Natural killer cell treated with Interleukin-12 subunit alpha and Interleukin-12 subunit beta and Interleukin-15 and Interleukin-18, amount 100 ng/mL, for 72 hours (primary cell): Measurements from ENCODE around the gene DIRAS1. TPM values are rescaled to one million over a fixed set of nuclear protein-coding genes. Genes with fewer than 3 reads are reported as not detected.

Experiments used
- ATAC-seq, 2 donors: fragments of 150-1000 bp; cut with Tn5 transposase in 1 of 2; sonication (Bioruptor Pico), chemical (Tn5 transposase) in 1 of 2; 2 replicates each; pipeline ENCODE4 v1.10.0; 2021
- DNase-seq: peaks from one replicate; pipeline ENCODE4 v3.0.0; 2022; ENCODE audit warnings: low spot score
- H3K27ac Mint-ChIP-seq, 2 donors: 1 replicate in 1 of 2; 2 replicates in 1 of 2; pipeline ENCODE4 v1.8.0; 2022; ENCODE audit warnings: mixed read lengths in 2 of 2, mild to moderate bottlenecking in 1 of 2, moderate library complexity in 1 of 2
- H3K27me3 Mint-ChIP-seq, 2 donors: 1 replicate in 1 of 2; 2 replicates in 1 of 2; pipeline ENCODE4 v1.8.0; 2022; ENCODE audit warnings: mixed read lengths in 2 of 2
- H3K36me3 Mint-ChIP-seq: one replicate; pipeline ENCODE4 v1.8.0; 2022; ENCODE audit warnings: mixed read lengths
- H3K4me1 Mint-ChIP-seq, 2 donors: 1 replicate in 1 of 2; 2 replicates in 1 of 2; pipeline ENCODE4 v1.8.0; 2022; ENCODE audit warnings: low read depth in 2 of 2, mixed read lengths in 2 of 2, mild to moderate bottlenecking in 1 of 2
- H3K4me3 Mint-ChIP-seq: one replicate; pipeline ENCODE4 v1.8.0; 2022; ENCODE audit warnings: mixed read lengths
- H3K9me3 Mint-ChIP-seq: 2 replicates; pipeline ENCODE4 v1.8.0; 2022; ENCODE audit warnings: mixed read lengths
- total RNA-seq, 2 donors: library from RNA; stranded (reverse); gene quantifications; one replicate each; pipeline ENCODE4 v1.2.3, GENCODE V29; 2022

DIRAS1 gene
- total RNA-seq, 2 donors from 2014 or later: not detected

DNA sequence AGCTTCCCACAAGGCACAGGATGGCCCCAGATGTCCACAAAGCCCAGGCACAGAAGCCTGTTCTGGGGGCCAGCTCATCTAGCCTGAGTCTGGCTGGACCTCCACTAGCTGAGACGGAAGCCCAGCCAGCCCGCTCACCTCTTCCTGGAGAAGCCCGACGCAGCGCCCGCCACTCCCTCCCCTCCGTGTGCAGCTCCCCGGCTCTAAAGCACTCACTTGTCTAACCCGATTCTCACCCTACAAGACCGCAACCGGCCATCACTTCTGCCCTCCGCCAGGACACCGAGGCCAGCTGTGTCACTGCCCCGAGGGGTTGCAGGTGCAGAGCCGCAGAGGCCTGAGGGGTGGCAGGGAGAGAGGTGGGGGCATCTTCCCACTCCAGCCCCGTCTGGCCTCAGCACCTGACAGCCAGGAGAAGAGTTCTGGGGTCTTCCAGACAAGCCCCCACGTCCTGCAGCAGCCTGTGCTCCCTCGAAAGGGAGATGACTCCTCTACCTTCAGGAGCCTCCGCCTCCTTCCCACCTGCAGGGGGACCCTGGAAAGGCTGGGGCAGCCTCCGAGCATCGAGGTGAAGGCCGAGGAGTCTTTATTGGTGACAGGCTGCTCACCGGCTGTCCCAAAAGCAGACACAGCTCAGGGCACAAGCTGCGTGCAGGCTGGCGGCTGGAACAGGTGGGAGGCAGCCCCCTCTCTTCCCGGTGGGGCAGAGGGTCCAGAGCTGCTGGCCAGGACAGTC is 5.9 kb upstream of the DIRAS1 start:
- Mint-ChIP-seq H3K4me3 (no peak overlapping the region), H3K36me3 (no peaks in the 10 kb centered on the region), H3K27ac (no peak overlapping the region), H3K4me1 (peaks cover 0 to 3% of the 10 kb centered on the region in 2 donors), H3K27me3 (peaks cover 8 to 9% of the 10 kb centered on the region in 2 donors), H3K9me3 (no peaks in the 10 kb centered on the region)
- DNase-seq (peak; percentile 44), ATAC-seq (no peak)

DNA sequence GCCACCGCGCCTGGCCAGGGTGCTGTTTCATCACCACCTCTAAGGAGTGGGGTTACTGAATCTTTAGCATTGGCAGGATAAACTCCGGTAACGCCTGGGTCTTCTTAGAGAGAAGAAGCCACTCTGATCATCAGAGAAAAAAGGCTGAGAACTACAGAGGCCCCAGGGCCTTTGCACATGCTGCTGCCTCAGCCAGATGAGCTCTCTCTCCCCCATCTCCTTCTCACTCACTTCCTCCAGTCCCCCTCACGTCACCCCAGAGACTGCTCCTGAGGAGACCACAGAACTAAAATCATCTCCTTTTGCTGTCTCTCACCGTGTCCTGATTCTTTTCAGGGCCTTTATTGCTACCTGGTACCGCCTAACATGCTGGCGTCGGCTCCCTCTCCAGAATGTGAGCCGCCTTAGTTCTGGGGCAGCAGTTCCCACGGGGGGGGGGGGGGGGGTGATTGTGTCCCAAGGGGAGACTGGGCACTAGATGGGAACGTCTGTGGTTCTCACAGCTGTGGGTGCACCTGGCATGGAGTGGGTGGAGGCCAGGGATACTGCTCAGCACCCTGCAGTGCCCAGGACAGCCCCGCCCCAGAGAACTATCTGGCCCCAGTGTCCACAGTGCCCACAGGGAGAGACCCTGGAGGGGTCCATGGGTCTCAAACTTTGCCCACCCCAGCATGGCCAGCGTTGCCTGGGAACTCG is 5.1 kb upstream of the DIRAS1 start:
- Mint-ChIP-seq H3K4me1 (peaks cover 0 to 3% of the 10 kb centered on the region in 2 donors), H3K27me3 (peaks cover 8 to 11% of the 10 kb centered on the region in 2 donors), H3K4me3 (no peak overlapping the region), H3K9me3 (no peaks in the 10 kb centered on the region), H3K27ac (no peak overlapping the region), H3K36me3 (no peaks in the 10 kb centered on the region)
- DNase-seq (peak; percentile 13), ATAC-seq (no peak)

DNA sequence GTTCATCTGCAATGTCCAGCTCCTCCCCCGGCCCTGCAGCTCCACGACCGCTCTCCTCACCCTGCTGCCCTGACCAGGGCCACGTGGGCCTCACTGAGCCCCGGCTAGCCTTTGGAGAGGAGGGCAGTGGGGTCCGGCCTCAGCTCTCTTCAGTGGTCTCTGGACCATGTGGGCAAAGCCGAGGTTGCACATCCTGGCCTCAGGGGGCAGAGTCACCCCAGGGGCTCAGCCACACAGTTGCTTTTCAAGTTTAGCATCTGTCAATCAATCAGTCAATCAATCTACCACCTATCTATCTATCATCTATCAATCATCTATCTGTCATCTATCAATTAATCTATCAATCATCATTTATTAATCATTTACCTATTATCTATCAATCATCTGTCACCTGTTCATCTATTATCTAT is 3.0 kb upstream of the DIRAS1 start:
- ATAC-seq (no peak), DNase-seq (peak; percentile 47)
- no peak overlapping the region for H3K27ac Mint-ChIP-seq
- H3K9me3 Mint-ChIP-seq: no peaks in the 10 kb centered on the region
- H3K4me3 Mint-ChIP-seq: no peak overlapping the region
- H3K27me3 Mint-ChIP-seq: peaks cover 13 to 15% of the 10 kb centered on the region in 2 donors
- H3K36me3 Mint-ChIP-seq: no peaks in the 10 kb centered on the region
- H3K4me1 Mint-ChIP-seq: peaks cover 0 to 3% of the 10 kb centered on the region in 2 donors

DNA sequence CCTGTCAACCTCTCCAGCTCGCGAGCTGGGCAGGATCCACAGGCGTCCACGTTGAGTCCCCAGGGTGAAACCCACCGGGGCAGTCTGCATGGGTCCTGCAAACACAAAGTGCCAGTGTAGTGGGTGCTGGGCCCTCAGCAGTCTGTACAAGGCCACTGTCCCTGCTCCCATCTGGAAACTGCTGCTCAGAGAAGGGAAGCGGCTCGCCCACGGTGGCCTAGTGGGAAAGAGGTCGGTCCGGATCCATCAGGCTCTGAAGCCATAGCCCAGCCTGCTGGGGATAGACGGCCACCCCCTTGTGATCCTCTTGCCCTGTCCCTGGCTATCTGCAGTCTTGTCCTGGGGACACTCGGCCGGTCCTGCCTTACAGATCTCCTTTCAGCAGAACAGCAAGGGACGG is 2.6 kb upstream of the DIRAS1 start:
- no peak for ATAC-seq
- Mint-ChIP-seq H3K9me3 (no peaks in the 10 kb centered on the region), H3K4me3 (no peak overlapping the region), H3K27me3 (peaks cover 13 to 15% of the 10 kb centered on the region in 2 donors), H3K36me3 (no peaks in the 10 kb centered on the region), H3K27ac (no peak overlapping the region), H3K4me1 (peaks cover 0 to 3% of the 10 kb centered on the region in 2 donors)
- DNase-seq: no peak

DNA sequence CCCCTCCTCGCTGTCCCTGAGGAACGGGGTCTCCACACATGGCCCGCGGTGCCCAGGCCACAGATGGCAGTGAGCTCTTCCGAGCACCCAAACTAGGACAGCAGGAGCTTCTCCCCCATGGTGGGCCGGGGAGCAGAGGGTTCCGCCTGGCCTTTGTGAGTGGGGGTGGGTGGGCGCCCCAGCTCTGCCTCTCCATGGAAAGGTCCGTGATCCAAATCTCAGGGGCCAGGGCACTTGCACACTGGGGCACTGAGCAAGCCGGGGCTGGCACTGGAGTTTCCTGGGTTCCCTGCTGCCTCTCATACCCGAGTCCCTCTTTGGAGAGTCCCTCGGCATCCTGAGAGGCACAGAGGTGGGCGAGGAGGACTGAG is 2.2 kb upstream of the DIRAS1 start:
- ATAC-seq (no peak), DNase-seq (no peak)
- Mint-ChIP-seq H3K27ac (no peak overlapping the region), H3K4me1 (peaks cover 0 to 3% of the 10 kb centered on the region in 2 donors), H3K9me3 (no peaks in the 10 kb centered on the region), H3K27me3 (peaks cover 13 to 15% of the 10 kb centered on the region in 2 donors), H3K36me3 (no peaks in the 10 kb centered on the region), H3K4me3 (no peak overlapping the region)

DNA sequence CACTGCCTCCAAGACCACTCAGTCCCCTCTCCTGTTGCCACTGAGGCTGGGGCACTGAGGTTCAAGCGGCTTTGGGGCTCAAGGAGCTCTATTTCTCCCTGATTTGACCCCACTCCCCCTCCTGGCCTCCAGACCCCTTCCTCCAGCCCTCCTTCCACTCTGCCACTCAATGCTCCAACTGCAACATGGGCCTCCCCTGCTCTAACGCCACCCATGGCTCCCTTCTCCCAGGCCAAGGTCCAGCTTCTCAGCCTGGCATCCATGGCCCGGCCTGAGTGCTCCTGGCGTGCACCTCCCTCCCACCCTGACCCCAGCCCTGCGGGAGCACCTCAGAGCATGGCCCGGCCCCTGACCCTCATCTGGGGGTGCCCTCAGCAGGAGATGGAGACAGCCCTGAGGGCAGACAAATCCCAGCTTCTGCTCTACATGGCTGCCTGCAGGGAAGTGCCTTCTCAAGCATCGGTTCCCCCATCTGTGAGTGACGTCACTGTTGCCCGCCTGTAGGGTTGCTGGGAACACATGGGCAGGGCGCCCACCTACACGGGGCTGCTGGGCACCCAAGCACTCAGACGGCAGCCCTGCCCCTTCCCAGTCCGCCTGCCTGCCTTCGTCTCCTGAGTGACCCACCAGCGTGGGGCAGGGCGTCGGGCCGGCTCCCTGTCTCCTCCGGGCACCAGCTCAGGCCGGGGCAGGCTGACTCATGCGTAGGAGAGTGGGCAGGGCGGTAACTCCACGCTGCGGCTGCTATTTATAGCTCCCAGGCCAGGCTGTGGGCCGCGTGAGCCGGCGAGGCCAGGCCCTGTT is 1.6 kb upstream of the DIRAS1 start:
- Mint-ChIP-seq H3K36me3 (no peaks in the 10 kb centered on the region), H3K4me3 (no peak overlapping the region), H3K9me3 (no peaks in the 10 kb centered on the region), H3K27ac (no peak overlapping the region), H3K27me3 (peaks cover 13 to 17% of the 10 kb centered on the region in 2 donors), H3K4me1 (peaks cover 0 to 3% of the 10 kb centered on the region in 2 donors)
- ATAC-seq (peak in 1 of 2 donors; percentile 4), DNase-seq (peak; percentile 58)

DNA sequence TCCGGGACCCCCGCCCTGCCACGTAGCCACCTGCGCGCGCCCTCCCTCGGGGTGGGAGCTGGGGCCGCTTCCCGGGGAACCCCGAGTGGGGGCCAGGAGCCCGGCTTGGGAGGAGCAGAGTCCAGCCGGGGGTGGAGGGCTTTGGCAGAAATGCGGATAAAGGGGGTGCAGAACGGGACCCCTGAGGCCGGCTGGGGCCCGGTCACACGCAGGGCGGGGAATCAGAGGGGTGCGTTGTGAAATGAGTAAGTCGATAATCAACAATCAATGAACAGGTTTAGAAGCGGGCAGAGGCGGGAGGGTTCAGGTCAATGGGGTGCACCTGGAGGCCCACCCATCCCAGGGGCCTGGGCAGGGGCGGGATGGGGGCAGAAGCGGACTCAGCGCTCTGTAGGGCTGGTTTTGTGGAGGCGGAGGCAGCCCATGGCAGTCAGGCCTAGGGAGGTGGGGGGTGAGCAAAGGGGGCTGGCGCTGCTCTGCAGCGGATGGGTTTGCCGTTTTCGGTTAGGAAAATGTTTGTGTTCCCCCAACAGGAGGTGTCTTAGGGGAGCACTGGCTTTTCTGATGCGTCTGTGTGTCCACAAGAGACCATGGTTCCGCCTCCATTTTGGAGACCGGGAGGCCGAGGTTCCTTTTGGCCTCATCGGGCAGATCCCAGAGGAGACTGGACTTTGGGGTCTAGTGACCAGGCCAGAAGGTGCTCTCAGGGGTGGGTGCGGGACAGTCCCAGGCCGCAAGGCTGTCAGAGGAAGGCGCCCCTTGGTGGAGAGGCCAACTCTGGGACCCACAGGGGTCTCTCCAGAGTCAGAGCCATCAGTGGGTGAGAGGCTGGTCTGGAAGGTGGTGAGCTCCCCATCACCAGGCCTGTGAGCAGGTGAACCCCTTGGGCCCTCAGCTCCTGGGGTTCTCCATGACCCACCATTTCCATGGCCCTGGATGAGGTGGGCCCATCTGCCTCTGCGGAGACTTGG is 683 bp upstream of the DIRAS1 start:
- DNase-seq (peak; percentile 55), ATAC-seq (no peak)
- H3K4me3 Mint-ChIP-seq: no peak overlapping the region
- H3K9me3 Mint-ChIP-seq: no peaks in the 10 kb centered on the region
- peaks cover 0 to under 1% of the 10 kb centered on the region in 2 donors for H3K4me1 Mint-ChIP-seq
- peaks cover 13 to 15% of the 10 kb centered on the region in 2 donors for H3K27me3 Mint-ChIP-seq
- no peaks in the 10 kb centered on the region for H3K36me3 Mint-ChIP-seq
- H3K27ac Mint-ChIP-seq: no peak overlapping the region

DNA sequence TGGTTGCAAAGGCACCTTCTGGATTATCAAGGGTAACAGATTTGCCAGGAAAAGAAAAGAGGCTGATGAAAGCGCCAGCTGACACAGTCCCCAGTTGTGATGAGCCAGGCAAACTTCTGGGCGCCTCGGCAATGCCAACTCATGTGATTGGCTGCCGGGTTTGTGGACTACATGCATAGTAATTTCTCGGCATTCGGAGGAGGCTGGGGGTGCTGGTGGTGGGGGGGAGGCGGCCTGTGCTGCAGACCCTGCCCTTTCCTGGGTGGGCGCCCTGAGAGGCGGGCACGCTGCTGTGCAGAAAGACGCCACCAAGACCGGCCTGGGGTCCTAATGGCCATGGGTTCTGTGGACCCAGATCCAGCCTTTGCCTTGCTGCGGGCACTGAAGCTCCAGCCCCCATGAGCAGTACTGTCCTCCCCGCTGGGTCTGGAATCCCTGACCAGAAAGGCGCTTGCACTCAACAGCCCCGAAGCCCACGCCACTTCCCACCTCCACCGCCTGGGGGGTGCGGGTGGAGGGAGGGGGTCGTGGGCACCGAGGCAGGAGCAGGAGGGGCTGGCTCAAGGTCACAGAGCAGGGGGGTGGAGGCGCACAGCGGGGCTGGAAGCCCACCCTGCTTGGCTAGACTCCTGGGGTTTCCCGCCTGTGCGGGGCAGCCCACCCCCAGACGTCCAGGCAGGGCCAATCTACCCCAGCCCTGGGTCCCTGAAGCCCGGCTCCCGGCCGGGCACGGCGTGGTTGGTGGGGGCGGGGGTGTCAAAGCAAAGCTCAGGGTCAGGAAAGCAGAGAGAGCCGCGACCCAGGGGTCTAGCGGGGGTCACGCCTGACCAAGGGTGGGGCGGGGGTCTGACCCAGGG is 1.0 kb downstream of the DIRAS1 start:
- H3K4me3 Mint-ChIP-seq: no peak overlapping the region
- H3K27ac Mint-ChIP-seq: no peak overlapping the region
- peaks cover 8% of the 10 kb centered on the region for H3K36me3 Mint-ChIP-seq
- no peak for ATAC-seq
- peaks cover 6% of the 10 kb centered on the region for H3K9me3 Mint-ChIP-seq
- peaks cover 19 to 20% of the 10 kb centered on the region in 2 donors for H3K27me3 Mint-ChIP-seq
- peak; percentile 54 for DNase-seq
- H3K4me1 Mint-ChIP-seq: no peaks in the 10 kb centered on the region

DNA sequence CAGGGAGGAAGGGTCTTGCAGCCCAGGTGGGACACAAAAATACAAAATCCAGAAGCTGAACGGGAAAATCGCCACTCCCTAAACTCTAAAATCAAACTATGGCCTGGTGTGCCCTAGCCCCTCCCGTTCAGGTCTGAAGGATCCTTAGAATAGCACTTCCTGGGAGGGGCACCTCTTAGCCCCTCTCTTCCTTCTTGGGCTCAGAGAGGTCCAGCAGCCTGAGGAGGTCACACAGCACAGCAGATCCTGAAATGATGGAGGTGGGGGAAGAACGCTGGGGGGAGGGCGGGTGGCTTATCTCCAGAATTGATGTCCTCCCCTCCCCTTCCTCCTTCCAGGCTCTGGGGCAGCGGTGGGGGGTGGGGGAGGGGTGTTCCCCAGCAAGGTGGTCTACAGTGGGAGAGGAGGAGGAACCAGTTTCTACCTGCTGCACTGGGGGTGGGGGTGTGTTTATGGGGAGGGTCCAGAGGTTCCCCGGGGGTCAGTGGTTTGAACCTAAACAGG is 1.9 kb downstream of the DIRAS1 start:
- Mint-ChIP-seq H3K9me3 (peaks cover 8% of the 10 kb centered on the region), H3K4me1 (no peaks in the 10 kb centered on the region), H3K4me3 (no peak overlapping the region), H3K36me3 (peaks cover 8% of the 10 kb centered on the region), H3K27ac (no peak overlapping the region), H3K27me3 (peaks cover 16 to 20% of the 10 kb centered on the region in 2 donors)
- ATAC-seq (no peak), DNase-seq (peak; percentile 49)

DNA sequence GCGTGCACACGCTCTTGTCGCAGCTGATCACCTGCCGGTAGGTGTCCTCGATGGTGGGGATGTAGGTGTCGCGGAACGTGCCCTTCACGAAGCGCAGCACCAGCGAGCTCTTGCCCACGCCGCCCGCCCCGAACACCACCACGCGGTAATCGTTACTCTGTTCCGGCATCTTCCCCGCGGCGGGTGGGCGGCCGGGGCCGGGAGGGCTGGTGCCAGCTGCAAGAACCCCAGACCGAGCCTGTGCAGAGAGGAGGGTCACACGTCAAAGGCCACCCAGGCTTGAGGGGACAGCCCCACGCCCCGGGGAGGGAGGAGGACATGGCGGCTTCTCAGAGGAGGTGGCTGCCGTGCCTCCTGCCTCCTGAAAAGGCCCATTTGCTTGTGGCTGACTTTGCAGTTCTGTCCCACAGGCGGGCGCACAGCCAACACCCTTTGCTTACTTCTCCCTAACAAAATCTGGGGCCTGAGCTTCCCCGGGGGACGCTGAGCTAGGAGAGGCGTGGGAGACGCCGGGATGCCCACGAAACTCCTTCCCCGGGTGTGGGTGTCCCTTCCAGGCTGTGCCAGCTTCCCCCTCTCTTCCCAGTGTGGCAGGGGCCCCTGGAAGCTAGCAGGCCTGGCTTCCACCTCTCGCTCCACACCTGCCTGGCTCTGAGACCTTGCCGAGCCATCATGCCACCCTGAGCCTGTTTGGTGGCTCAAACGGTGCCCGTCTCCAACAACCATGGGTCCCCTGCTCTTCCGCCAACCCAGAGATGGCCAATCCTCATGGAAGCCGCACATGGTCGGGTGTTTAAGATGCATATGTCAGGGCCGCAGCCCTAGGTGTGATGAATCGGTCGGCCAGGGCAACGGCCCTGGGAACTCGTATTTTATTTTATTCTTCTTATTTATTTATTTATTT is 3.3 kb downstream of the DIRAS1 start:
- Mint-ChIP-seq H3K27me3 (peaks cover 12 to 18% of the 10 kb centered on the region in 2 donors), H3K36me3 (peaks cover 8% of the 10 kb centered on the region), H3K4me3 (no peak overlapping the region), H3K9me3 (peaks cover 8% of the 10 kb centered on the region), H3K4me1 (no peaks in the 10 kb centered on the region), H3K27ac (no peak overlapping the region)
- DNase-seq (peak; percentile 13), ATAC-seq (no peak)

DNA sequence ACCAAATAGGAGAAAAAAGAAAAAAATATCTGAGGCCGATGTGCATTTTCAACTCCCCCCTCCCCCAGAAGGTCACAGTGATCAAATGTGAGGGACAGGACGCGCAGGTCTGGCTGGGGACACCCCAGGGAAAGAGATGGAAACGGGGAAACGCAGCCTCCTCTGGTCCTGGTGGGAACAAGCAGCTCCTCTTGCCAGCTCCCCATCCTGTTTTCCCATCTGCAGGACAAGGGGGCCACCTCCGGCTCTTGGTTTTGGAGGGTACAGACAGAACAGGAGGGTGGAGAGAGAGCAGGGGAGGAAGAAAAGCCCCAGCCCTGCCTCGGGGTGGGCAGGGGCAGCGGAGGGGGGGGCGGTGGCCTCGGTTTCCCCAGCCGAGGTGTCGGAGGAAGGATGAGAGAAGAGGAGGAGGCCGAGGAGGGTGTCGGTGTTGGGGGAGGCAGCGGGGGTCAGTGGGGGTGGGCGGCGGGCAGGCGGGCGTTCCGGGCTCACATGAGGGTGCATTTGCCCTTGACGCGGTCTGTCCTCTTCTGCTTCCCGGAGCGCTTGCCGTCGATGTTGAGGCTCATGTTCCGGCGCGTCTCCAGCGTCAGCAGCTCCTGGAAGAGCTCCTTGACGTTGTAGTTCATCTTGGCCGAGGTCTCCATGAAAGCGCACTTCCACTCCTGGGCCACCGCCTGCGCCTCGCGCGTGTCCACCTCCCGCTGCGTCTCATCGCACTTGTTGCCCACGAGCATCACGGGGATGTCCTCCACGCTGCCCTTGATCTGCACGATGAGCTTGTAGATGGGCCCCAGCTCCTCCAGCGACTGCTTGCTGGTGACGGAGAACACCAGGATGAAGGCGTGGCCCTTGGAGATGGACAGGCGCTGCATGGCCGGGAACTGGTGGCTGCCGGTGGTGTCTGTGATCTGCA is 4.2 kb downstream of the DIRAS1 start:
- Mint-ChIP-seq H3K4me1 (no peaks in the 10 kb centered on the region), H3K36me3 (peaks cover 8% of the 10 kb centered on the region), H3K27ac (no peak overlapping the region), H3K4me3 (no peak overlapping the region), H3K27me3 (peaks cover 12 to 16% of the 10 kb centered on the region in 2 donors), H3K9me3 (peaks cover 8% of the 10 kb centered on the region)
- DNase-seq: peak; percentile 38
- no peak for ATAC-seq
